MCF 10A (cell line): ENCODE measurements around the gene FGG. TPM values are rescaled to one million over a fixed set of nuclear protein-coding genes. Genes with fewer than 3 reads are reported as not detected.
A peak's percentile ranks its signal among the peaks of the same experiment; 100 is the strongest.

ENCODE experiments used
- BruUV-seq: library from RNA; stranded (reverse); fragments of 400-500 nt; replicated peaks from 2 replicates; lab custom pipeline; 2021; lab: Mats Ljungman, UMichigan
- CTCF ChIA-PET: fragments of 300-600 bp; sonication (Branson Sonifier 250); formaldehyde crosslinking; extraction: SDS; loops from one replicate; lab custom pipeline; 2021; ENCODE audit warnings: antibody characterized with exemption, inconsistent platforms; lab: Yijun Ruan, JAX
- POLR2A ChIA-PET: fragments of 300-600, 350-650 bp; sonication (Branson Sonifier 250); formaldehyde crosslinking; extraction: SDS; loops from one replicate; lab custom pipeline; 2020; ENCODE audit warnings: antibody characterized with exemption, inconsistent platforms; lab: Yijun Ruan, JAX
- DNase-seq: peaks from one replicate; pipeline ENCODE4 v3.0.0-alpha.2; 2018; ENCODE audit not compliant: unreplicated experiment
- H3K27ac Mint-ChIP-seq: one replicate; pipeline ENCODE4 v1.8.0; 2022; ENCODE audit warnings: mild to moderate bottlenecking, low read depth, mixed read lengths; ENCODE audit not compliant: unreplicated experiment
- H3K27me3 Mint-ChIP-seq: one replicate; pipeline ENCODE4 v1.8.0; 2022; ENCODE audit warnings: mixed read lengths; ENCODE audit not compliant: insufficient read depth, unreplicated experiment
- H3K36me3 Mint-ChIP-seq: one replicate; pipeline ENCODE4 v1.8.0; 2022; ENCODE audit warnings: mild to moderate bottlenecking, moderate library complexity, mixed read lengths; ENCODE audit not compliant: insufficient read depth, unreplicated experiment
- H3K4me1 Mint-ChIP-seq: one replicate; pipeline ENCODE4 v1.8.0; 2022; ENCODE audit warnings: mixed read lengths; ENCODE audit not compliant: insufficient read depth, unreplicated experiment
- H3K4me3 Mint-ChIP-seq: one replicate; pipeline ENCODE4 v1.8.0; 2022; ENCODE audit warnings: mild to moderate bottlenecking, moderate library complexity, mixed read lengths; ENCODE audit not compliant: unreplicated experiment
- H3K9me3 Mint-ChIP-seq: one replicate; pipeline ENCODE4 v1.8.0; 2022; ENCODE audit warnings: mixed read lengths; ENCODE audit not compliant: unreplicated experiment
- intact Hi-C: fragments of 100-400 bp; cut with micrococcal nuclease; formaldehyde crosslinking; loops from 2 replicates; pipeline ENCODE4 v1.14.1; 2022
- total RNA-seq: library from RNA; stranded (reverse); gene quantifications from 2 replicates; pipeline ENCODE4 v1.2.3, GENCODE V29; 2022
- TF ChIP-seq, protein P1 (sequence below): fragments of 200-600 bp; IDR thresholded peaks from one replicate; pipeline ENCODE4 v1.8.0; 2022; ENCODE audit warnings: antibody characterized with exemption, mild to moderate bottlenecking; ENCODE audit not compliant: unreplicated experiment

Gene FGG
- total RNA-seq, 1 experiment from 2014 or later = 3.2 TPM

DNA sequence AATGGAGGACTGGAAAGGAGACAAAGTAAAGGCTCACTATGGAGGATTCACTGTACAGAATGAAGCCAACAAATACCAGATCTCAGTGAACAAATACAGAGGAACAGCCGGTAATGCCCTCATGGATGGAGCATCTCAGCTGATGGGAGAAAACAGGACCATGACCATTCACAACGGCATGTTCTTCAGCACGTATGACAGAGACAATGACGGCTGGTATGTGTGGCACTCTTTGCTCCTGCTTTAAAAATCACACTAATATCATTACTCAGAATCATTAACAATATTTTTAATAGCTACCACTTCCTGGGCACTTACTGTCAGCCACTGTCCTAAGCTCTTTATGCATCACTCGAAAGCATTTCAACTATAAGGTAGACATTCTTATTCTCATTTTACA is 42.9 kb downstream of the FGG start:
- CTCF ChIA-PET = interaction anchor here (0.6 to 6.7 kb wide), 5 partner anchors 10 to 79 kb away, joined by 3 to 59 read pairs (median 26); no protein-coding TSS in a partner anchor
- intact Hi-C loops = loop anchor here (5.0 kb wide), 1 partner anchor 33 kb away; no protein-coding TSS in a partner anchor
- no peaks in the 10 kb centered on the region for H3K36me3 Mint-ChIP-seq
- no peaks in the 10 kb centered on the region for H3K9me3 Mint-ChIP-seq
- H3K27ac Mint-ChIP-seq = peak overlapping the region; percentile 39
- POLR2A ChIA-PET = interaction anchor here (0.8 to 2.2 kb wide), 3 partner anchors 9 to 40 kb away, joined by 3 to 8 read pairs (median 4); partner anchors contain the start of gene PLRG1
- TF ChIP-seq, protein P1, sequence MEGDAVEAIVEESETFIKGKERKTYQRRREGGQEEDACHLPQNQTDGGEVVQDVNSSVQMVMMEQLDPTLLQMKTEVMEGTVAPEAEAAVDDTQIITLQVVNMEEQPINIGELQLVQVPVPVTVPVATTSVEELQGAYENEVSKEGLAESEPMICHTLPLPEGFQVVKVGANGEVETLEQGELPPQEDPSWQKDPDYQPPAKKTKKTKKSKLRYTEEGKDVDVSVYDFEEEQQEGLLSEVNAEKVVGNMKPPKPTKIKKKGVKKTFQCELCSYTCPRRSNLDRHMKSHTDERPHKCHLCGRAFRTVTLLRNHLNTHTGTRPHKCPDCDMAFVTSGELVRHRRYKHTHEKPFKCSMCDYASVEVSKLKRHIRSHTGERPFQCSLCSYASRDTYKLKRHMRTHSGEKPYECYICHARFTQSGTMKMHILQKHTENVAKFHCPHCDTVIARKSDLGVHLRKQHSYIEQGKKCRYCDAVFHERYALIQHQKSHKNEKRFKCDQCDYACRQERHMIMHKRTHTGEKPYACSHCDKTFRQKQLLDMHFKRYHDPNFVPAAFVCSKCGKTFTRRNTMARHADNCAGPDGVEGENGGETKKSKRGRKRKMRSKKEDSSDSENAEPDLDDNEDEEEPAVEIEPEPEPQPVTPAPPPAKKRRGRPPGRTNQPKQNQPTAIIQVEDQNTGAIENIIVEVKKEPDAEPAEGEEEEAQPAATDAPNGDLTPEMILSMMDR = no peak
- H3K4me1 Mint-ChIP-seq = peaks cover 6% of the 10 kb centered on the region
- H3K27me3 Mint-ChIP-seq = no peaks in the 10 kb centered on the region
- no peak overlapping the region for H3K4me3 Mint-ChIP-seq
- no TSS peak for BruUV-seq
- no peak for DNase-seq

DNA sequence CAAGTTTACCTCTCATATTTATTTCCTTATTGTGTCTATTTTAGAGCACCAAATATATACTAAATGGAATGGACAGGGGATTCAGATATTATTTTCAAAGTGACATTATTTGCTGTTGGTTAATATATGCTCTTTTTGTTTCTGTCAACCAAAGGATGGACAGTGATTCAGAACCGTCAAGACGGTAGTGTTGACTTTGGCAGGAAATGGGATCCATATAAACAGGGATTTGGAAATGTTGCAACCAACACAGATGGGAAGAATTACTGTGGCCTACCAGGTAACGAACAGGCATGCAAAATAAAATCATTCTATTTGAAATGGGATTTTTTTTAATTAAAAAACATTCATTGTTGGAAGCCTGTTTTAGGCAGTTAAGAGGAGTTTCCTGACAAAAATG is 43.4 kb downstream of the FGG start:
- POLR2A ChIA-PET = interaction anchor here (0.8 to 2.2 kb wide), 3 partner anchors 9 to 41 kb away, joined by 3 to 8 read pairs (median 4); partner anchors contain the start of gene PLRG1

DNA sequence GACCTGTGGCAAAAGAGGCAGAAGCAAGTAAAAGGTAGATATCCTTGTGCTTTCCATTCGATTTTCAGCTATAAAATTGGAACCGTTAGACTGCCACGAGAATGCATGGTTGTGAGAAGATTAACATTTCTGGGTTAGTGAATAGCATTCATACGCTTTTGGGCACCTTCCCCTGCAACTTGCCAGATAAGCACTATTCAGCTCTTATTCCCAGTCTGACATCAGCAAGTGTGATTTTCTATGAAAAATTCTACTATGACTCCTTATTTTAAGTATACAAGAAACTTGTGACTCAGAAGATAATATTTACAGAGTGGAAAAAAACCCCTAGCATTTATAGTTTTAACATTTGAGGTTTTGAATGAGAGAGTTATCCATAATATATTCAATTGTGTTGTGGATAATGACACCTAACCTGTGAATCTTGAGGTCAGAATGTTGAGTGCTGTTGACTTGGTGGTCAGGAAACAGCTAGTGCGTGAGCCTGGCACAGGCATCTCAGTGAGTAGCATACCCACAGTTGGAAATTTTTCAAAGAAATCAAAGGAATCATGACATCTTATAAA is 45.7 kb downstream of the FGG start:
- no TSS peak for BruUV-seq
- Mint-ChIP-seq H3K27ac (no peak overlapping the region), H3K9me3 (no peaks in the 10 kb centered on the region), H3K4me3 (no peak overlapping the region), H3K4me1 (peaks cover 6% of the 10 kb centered on the region), H3K36me3 (no peaks in the 10 kb centered on the region), H3K27me3 (no peaks in the 10 kb centered on the region)
- CTCF ChIA-PET = interaction anchor here (2.2 to 6.7 kb wide), 3 partner anchors 14 to 58 kb away, joined by 10 to 59 read pairs (median 45); no protein-coding TSS in a partner anchor
- POLR2A ChIA-PET = interaction anchor here (0.6 kb wide), 2 partner anchors 59 to 1661 kb away, joined by 3 read pairs; no protein-coding TSS in a partner anchor
- intact Hi-C loops = loop anchor here (5.0 kb wide), 1 partner anchor 36 kb away; no protein-coding TSS in a partner anchor
- TF ChIP-seq, protein P1 = no peak
- DNase-seq = peak; percentile 15

More for the DNA sequence above, 43.4 kb downstream of the FGG start:
- peak; percentile 77 for DNase-seq
- Mint-ChIP-seq H3K36me3 (no peaks in the 10 kb centered on the region), H3K4me1 (peaks cover 6% of the 10 kb centered on the region), H3K9me3 (no peaks in the 10 kb centered on the region), H3K27ac (peak overlapping the region; percentile 39), H3K27me3 (no peaks in the 10 kb centered on the region), H3K4me3 (no peak overlapping the region)
- intact Hi-C loops = loop anchor here (5.0 kb wide), 1 partner anchor 33 kb away; no protein-coding TSS in a partner anchor
- TF ChIP-seq, protein P1 = no peak
- CTCF ChIA-PET = interaction anchor here (0.6 to 6.7 kb wide), 6 partner anchors 10 to 78 kb away, joined by 3 to 59 read pairs (median 16); no protein-coding TSS in a partner anchor
- BruUV-seq = no TSS peak

DNA sequence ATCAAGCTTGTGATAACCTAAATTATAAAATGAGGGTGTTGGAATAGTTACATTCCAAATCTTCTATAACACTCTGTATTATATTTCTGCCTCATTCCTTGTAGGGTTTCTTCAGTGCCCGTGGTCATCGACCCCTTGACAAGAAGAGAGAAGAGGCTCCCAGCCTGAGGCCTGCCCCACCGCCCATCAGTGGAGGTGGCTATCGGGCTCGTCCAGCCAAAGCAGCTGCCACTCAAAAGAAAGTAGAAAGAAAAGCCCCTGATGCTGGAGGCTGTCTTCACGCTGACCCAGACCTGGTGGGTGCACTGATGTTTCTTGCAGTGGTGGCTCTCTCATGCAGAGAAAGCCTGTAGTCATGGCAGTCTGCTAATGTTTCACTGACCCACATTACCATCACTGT is 46.8 kb downstream of the FGG start:
- H3K9me3 Mint-ChIP-seq = no peaks in the 10 kb centered on the region
- no peaks in the 10 kb centered on the region for H3K27me3 Mint-ChIP-seq
- ChIA-PET CTCF (interaction anchor here (0.7 to 6.7 kb wide), 5 partner anchors 8 to 59 kb away, joined by 3 to 59 read pairs (median 10); no protein-coding TSS in a partner anchor), POLR2A (interaction anchor here (1.1 kb wide), 1 partner anchor 53 kb away, joined by 4 read pairs; no protein-coding TSS in a partner anchor)
- no peak for DNase-seq
- TF ChIP-seq, protein P1 = no peak
- peaks cover 12% of the 10 kb centered on the region for H3K4me1 Mint-ChIP-seq
- no TSS peak for BruUV-seq
- no peaks in the 10 kb centered on the region for H3K36me3 Mint-ChIP-seq
- intact Hi-C loops = loop anchor here (5.0 kb wide), 1 partner anchor 37 kb away; no protein-coding TSS in a partner anchor
- H3K4me3 Mint-ChIP-seq = no peak overlapping the region
- H3K27ac Mint-ChIP-seq = no peak overlapping the region
